ENCODE results near the gene ALPP. TPM values are rescaled to one million over a fixed set of nuclear protein-coding genes. Genes with fewer than 3 reads are reported as not detected.
A peak's percentile ranks its signal among the peaks of the same experiment; 100 is the strongest.

Gene ALPP
- total RNA-seq, 2 donors from 2014 or later, result 0.11 to 0.37 TPM

- no peaks in the 10 kb centered on the region for H3K9me3 ChIP-seq
- H3K9ac ChIP-seq (ENCODE audit: low read depth in 2 of 2, low read length in 2 of 2), result no peak overlapping the region
- no peak overlapping the region for H3K27ac ChIP-seq
- intact Hi-C loops (cut with DNase I), result no loop called here
- H3K27me3 ChIP-seq, result peaks cover 31% of the 10 kb centered on the region
- H3K4me1 ChIP-seq, result no peaks in the 10 kb centered on the region
- H3K36me3 ChIP-seq, result no peaks in the 10 kb centered on the region
- H3K4me3 ChIP-seq, result no peak overlapping the region
- DNase-seq, result no peak
- TF ChIP-seq, protein P1, sequence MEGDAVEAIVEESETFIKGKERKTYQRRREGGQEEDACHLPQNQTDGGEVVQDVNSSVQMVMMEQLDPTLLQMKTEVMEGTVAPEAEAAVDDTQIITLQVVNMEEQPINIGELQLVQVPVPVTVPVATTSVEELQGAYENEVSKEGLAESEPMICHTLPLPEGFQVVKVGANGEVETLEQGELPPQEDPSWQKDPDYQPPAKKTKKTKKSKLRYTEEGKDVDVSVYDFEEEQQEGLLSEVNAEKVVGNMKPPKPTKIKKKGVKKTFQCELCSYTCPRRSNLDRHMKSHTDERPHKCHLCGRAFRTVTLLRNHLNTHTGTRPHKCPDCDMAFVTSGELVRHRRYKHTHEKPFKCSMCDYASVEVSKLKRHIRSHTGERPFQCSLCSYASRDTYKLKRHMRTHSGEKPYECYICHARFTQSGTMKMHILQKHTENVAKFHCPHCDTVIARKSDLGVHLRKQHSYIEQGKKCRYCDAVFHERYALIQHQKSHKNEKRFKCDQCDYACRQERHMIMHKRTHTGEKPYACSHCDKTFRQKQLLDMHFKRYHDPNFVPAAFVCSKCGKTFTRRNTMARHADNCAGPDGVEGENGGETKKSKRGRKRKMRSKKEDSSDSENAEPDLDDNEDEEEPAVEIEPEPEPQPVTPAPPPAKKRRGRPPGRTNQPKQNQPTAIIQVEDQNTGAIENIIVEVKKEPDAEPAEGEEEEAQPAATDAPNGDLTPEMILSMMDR (IDR thresholded peaks at IDR 0.05), result no peak
These were observed 31.2 kb upstream of the ALPP start for GRCh38 chr2:232347369-232347768.

DNA sequence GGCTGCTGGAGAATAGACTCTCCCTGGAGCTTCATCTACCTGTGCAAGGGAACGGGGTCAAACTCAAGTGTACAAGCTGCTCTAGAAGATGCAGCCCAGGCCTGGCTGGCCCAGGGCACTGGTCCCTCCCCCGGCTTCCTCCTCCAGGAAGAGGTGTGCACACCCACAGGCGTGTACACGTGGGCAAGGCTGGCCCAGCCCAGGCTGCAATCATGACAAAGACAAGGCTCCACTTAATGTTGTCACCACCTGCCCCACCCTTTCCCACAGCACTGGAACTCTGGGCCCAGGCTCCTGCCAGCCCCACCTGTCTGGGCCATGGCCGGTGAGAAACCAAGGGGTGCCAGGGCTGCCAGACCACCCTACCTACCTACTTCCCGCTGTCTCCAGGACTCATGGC, 29.6 kb upstream of the ALPP start:
- TF ChIP-seq, protein P1 (IDR thresholded peaks at IDR 0.05), result no peak
- H3K9ac ChIP-seq (ENCODE audit: low read depth in 2 of 2, low read length in 2 of 2), result no peak overlapping the region
- no peak overlapping the region for H3K4me3 ChIP-seq
- intact Hi-C loops (cut with DNase I), result no loop called here
- peaks cover 43% of the 10 kb centered on the region for H3K27me3 ChIP-seq
- H3K36me3 ChIP-seq, result no peaks in the 10 kb centered on the region
- no peak overlapping the region for H3K27ac ChIP-seq
- peak; percentile 87 for DNase-seq
- H3K9me3 ChIP-seq, result no peaks in the 10 kb centered on the region
- no peaks in the 10 kb centered on the region for H3K4me1 ChIP-seq

- no peaks in the 10 kb centered on the region for H3K4me1 ChIP-seq
- TF ChIP-seq, protein P1 (IDR thresholded peaks at IDR 0.05), result no peak
- no peak for DNase-seq
- H3K9me3 ChIP-seq, result no peaks in the 10 kb centered on the region
- peaks cover 44% of the 10 kb centered on the region for H3K27me3 ChIP-seq
- intact Hi-C loops (cut with DNase I), result no loop called here
- no peaks in the 10 kb centered on the region for H3K36me3 ChIP-seq
- H3K4me3 ChIP-seq, result no peak overlapping the region
- no peak overlapping the region for H3K27ac ChIP-seq
- no peak overlapping the region for H3K9ac ChIP-seq (ENCODE audit: low read depth in 2 of 2, low read length in 2 of 2)
These were observed 29.0 kb upstream of the ALPP start for GRCh38 chr2:232349546-232349945.

- H3K9me3 ChIP-seq, result no peaks in the 10 kb centered on the region
- no peak overlapping the region for H3K9ac ChIP-seq (ENCODE audit: low read depth in 2 of 2, low read length in 2 of 2)
- H3K36me3 ChIP-seq, result no peaks in the 10 kb centered on the region
- no peaks in the 10 kb centered on the region for H3K4me1 ChIP-seq
- H3K4me3 ChIP-seq, result no peak overlapping the region
- intact Hi-C loops (cut with DNase I), result no loop called here
- TF ChIP-seq, protein P1 (IDR thresholded peaks at IDR 0.05), result no peak
- no peak overlapping the region for H3K27ac ChIP-seq
- no peak for DNase-seq
- peaks cover 44% of the 10 kb centered on the region for H3K27me3 ChIP-seq
These were observed 28.5 kb upstream of the ALPP start for GRCh38 chr2:232349946-232350635.

DNA sequence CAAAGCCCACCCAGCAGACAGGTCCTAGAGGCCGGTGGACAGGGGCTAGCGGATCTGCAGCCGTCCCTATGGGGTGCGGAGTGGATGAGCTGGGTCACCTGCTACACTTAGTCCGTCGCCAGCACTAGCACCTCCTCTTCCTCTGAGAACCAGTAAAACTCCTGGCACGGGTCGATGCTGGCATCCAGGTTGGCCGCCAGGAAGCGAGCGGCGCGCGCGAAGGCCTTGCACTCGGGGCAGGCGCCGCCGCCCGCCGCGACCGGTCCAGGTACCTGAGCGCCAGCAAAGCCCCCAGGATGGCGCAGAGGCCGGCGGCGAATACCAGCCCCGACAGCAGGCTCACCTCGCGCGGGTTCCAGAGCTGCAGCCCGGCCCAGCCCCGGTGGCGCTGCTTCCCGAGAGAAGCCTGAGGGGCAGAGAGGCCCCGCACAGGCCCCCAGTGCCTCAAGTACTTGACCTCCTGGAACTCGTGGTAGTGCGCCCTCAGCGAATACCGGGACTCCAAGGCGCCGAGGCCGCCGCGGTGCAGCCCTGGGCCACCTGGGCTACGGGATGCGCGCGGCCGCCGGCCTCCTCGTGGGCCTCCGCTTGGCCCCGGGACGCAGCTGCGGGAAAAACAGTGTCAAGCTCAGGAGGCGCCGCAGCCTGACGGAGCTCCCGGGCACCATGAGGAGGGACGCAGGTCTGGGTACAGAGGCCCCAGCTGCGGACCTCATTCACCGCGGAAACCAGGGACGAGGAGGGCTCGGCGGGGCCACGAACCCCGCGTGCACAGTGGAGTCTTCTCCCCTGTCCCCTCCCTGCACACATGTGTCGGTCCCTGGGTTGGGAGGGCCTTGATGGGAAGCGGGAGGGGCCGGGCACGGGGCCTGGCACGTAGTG, 27.5 kb upstream of the ALPP start:
- TF ChIP-seq, protein P1 (IDR thresholded peaks at IDR 0.05), result no peak
- H3K36me3 ChIP-seq, result no peaks in the 10 kb centered on the region
- no peaks in the 10 kb centered on the region for H3K4me1 ChIP-seq
- H3K9me3 ChIP-seq, result no peaks in the 10 kb centered on the region
- H3K9ac ChIP-seq (ENCODE audit: low read depth in 2 of 2, low read length in 2 of 2), result no peak overlapping the region
- H3K4me3 ChIP-seq, result no peak overlapping the region
- intact Hi-C loops (cut with DNase I), result no loop called here
- peaks cover 44% of the 10 kb centered on the region for H3K27me3 ChIP-seq
- no peak overlapping the region for H3K27ac ChIP-seq
- peak; percentile 58 for DNase-seq
